GM12801 (cell line): Measurements from ENCODE around the gene ZNF205.

Experiments used
- TF ChIP-seq, protein P1 (sequence below): IDR thresholded peaks from one replicate; pipeline ENCODE4 v1.5.1; 2011; ENCODE audit warnings: control low read depth; ENCODE audit not compliant: insufficient read length; ENCODE audit errors: extremely low read depth

The ZNF205 gene

DNA sequence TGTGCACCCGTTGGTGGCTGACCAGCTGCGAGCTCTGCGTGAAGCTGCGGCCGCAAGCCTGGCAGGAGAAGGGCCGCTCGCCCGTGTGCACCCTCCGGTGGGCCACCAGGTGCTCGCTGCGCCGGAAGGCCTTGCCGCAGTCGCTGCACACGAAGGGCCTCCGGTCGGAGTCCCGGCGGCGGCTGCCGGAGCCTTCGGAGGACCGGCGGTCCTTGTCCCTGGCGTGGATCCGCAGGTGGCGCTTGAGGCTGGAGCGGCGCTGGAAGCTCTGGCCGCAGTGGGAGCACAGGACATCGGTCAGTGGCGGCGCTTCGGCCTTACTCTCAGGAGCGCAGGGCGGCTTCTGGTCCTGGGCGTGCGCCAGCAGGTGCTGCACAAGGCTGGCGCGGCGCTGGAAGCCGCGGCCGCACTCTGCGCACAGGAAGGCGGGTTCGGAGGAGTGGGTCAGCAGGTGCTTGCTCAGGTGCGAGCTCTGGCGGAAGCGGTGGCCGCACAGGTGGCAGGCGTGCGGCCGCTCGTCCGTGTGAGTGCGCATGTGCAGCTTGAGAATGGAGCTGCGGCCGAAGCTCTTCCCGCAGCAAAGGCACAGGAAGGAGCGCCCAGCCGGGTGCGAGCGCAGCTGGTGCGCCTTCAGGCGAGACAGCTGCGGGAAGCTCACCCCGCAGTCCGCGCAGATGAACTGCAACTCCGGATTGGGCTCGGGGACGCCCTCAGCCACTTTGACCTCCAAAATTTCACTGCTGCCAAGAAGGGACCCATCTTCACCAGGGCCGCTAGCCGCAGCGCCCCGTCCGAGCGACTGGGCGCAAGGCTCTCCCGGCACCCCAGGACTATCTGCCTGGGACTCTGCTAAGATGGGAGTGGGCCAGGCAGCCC, 22.4 kb upstream of the ZNF205 start:
- TF ChIP-seq, protein P1, sequence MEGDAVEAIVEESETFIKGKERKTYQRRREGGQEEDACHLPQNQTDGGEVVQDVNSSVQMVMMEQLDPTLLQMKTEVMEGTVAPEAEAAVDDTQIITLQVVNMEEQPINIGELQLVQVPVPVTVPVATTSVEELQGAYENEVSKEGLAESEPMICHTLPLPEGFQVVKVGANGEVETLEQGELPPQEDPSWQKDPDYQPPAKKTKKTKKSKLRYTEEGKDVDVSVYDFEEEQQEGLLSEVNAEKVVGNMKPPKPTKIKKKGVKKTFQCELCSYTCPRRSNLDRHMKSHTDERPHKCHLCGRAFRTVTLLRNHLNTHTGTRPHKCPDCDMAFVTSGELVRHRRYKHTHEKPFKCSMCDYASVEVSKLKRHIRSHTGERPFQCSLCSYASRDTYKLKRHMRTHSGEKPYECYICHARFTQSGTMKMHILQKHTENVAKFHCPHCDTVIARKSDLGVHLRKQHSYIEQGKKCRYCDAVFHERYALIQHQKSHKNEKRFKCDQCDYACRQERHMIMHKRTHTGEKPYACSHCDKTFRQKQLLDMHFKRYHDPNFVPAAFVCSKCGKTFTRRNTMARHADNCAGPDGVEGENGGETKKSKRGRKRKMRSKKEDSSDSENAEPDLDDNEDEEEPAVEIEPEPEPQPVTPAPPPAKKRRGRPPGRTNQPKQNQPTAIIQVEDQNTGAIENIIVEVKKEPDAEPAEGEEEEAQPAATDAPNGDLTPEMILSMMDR = no peak

DNA sequence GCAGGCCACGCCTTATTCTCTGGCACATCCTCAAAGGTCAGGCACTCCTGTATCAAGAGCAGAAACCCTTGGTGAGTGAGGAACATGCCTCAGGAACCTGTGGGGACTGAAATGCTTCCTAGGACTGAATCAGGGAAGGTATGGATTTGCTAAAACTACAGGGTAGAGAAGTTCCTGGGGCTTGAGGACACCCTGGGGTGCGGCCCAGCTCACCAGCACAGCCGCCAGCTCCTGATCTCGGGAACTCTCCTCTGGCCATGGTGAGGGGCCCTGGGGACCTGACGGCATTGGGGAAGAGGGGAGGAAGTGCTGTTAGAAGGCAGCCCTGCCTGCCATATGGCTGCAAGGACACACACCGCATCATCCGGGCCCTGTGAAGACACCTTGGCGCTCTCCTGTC, 20.8 kb upstream of the ZNF205 start:
- TF ChIP-seq, protein P1 = no peak

DNA sequence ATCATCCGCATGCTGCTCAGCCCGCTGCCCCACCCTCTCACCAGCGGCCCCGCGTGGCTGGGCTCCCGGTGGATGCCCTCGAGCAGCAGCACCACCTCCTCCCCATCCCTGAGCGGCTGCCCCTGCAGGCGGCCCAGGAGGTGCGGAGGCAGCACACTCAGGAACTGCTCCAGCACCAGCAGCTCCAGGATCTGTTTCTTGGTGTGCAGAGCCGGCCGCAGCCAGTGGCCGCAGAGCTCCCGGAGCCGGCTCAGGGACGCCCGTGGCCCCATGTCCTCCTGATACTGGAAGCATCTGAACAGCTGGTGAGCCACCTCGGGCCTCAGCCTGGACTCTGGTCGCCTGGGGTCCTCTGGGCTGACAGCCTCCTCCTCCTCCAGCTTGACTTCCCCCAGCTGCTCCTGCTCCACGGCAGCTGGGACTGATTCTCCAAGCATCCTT, 19.9 kb upstream of the ZNF205 start:
- TF ChIP-seq, protein P1 = no peak

DNA sequence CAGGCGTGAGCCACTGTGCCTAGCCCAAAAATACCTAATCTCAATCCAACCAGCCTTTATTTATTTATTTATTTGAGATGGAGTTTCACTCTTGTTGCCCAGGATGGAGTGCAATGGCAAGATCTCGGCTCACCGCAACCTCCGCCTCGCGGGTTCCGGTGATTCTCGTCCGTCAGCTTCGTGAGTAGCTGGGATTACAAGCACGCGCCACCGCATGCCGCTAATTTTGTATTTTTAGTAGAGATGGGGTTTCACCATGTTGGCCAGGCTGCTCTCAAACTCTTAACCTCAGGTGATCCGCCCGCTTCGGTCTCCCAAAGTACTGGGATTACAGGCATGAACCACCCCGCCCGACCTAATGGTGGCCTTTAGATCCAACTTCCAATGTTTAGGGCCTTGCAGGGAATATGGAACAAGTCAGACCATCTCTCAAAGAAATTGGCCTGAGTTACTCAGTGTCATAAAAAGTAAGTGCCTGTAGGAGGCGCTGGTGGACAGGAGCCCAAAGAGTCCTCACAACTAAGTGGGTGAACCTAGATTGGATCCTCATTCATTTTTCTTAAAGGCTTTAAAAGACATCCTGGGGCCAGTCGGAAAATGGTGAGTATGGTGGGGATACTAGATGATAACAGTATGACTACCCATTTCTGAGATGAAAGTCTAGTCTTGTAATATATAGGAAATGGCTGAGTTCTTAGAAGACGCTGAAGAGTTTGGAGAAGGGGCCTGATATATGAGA, 17.9 kb upstream of the ZNF205 start:
- TF ChIP-seq, protein P1 = no peak

DNA sequence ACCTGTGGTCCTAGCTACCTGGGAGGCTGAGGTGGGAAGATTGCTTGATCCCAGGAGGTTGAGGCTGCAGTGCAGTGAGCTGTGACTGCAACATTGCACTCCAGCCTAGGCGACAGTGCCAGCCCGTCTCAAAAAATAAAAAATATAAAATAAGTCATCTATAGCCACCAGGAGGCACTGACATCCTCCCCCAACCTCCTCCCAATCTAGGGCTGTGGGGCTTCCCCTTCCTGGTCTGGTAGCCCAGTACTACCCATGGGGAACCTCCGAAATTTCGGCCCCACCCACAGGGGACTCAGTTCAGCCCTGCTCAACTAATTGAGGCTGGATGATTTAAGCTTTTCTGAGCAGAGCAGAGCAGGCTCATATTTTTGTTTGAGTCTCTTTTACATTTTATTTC, 16.5 kb upstream of the ZNF205 start:
- TF ChIP-seq, protein P1 = no peak

DNA sequence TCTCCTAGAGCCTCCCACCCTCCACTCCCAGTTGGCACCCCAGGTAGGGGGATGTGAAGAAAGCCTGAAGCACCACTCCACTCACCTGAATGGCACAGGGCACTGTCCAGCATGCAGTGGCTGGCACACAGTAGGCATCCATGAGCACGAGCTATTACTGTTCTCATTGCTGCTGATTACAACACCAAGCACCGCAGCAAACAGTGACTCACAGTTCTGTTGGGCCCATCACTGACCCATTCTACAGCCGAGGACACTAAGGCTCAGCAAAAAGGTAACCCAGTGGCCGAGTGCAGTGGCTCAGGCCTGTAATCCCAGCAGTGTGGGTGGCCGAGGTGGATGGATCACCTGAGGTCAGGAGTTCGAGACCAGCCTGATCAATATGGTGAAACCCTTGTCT, 16.0 kb upstream of the ZNF205 start:
- TF ChIP-seq, protein P1 = no peak

DNA sequence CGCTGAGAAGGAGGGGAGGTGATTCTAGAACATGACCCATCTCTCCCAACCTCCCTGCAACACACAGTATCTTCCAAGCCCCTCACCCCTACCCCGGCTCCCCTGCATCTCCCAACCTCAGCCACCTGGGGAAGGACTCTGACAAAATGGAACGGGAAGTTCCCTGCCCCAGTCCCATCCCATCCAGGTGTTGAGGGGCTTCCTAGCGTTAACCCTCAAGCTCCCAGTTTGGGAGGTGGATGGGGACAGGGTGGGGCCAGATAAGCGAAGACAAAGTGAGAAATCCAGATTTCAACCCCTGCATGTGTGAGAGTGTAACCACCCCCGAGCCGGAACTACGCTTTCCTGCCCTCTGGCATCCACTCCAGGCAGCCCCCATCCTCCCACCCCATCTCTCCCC, 15.1 kb upstream of the ZNF205 start:
- TF ChIP-seq, protein P1 = no peak
